GM18858 (cell line): ENCODE data around the gene HLA-DMB.

Experiments used
- ATAC-seq: cut with Tn5 transposase; IDR thresholded peaks from one replicate; pipeline ENCODE4 v1.9.1; 2021; ENCODE audit not compliant: unreplicated experiment

HLA-DMB gene

GRCh38 chr6:32940656-32941213, at the start of gene HLA-DMB:
HLA-DMB (minus strand) TSS chr6:32941028; CDS start chr6:32940807, 221 bp downstream.
- peak; percentile 25 for ATAC-seq

GRCh38 chr6:32989368-32989767, 48.5 kb upstream of the HLA-DMB start:
- ATAC-seq, result no peak

GRCh38 chr6:32984622-32985389, 44.0 kb upstream of the HLA-DMB start:
- ATAC-seq, result no peak

GRCh38 chr6:32983964-32984621, 43.3 kb upstream of the HLA-DMB start:
- no peak for ATAC-seq

- no peak for ATAC-seq
These were observed 42.6 kb upstream of the HLA-DMB start for GRCh38 chr6:32983493-32983848.

- ATAC-seq, result no peak
These were observed 42.1 kb upstream of the HLA-DMB start for GRCh38 chr6:32982702-32983492.

- no peak for ATAC-seq
These were observed 41.4 kb upstream of the HLA-DMB start for GRCh38 chr6:32982084-32982701.

GRCh38 chr6:32980488-32981038, 39.7 kb upstream of the HLA-DMB start:
- no peak for ATAC-seq

GRCh38 chr6:32979720-32980487, 39.1 kb upstream of the HLA-DMB start:
- no peak for ATAC-seq

GRCh38 chr6:32977953-32978324, 37.1 kb upstream of the HLA-DMB start:
- no peak for ATAC-seq

- ATAC-seq, result no peak
These were observed 36.6 kb upstream of the HLA-DMB start for GRCh38 chr6:32977272-32977952.

GRCh38 chr6:32976334-32977069, 35.7 kb upstream of the HLA-DMB start:
- ATAC-seq, result no peak

GRCh38 chr6:32975886-32976285, 35.1 kb upstream of the HLA-DMB start:
- ATAC-seq, result no peak

GRCh38 chr6:32974541-32975308, 33.9 kb upstream of the HLA-DMB start:
- no peak for ATAC-seq

GRCh38 chr6:32974016-32974333, 33.1 kb upstream of the HLA-DMB start:
- no peak for ATAC-seq

- ATAC-seq, result no peak
These were observed 32.6 kb upstream of the HLA-DMB start for GRCh38 chr6:32973144-32974015.
